ENCODE measurements around the gene CCNY.

The CCNY gene

DNA sequence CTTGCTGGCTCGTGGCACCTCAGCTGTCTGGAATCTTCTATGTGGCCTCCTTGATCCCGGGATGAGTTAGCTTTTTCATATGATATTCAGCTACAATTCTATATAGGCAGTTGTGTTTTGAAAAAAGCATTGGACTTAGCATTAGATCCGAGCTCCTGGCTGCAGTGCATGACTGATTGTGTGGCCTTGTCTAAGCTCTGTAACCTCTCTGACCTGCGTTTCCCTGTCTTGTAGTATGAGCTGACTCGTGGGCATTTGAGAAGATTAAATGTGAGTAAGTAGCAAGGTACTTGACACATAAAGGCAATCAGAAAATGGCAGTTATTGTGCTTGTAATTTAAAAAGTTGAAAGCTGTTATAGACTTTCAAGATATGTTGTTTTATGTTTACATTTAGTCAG lies 85.9 kb downstream of the CCNY start:
- no peak overlapping the region for H3K4me3 ChIP-seq (ENCODE audit: low read depth, low read length)
- TF ChIP-seq, protein P1, sequence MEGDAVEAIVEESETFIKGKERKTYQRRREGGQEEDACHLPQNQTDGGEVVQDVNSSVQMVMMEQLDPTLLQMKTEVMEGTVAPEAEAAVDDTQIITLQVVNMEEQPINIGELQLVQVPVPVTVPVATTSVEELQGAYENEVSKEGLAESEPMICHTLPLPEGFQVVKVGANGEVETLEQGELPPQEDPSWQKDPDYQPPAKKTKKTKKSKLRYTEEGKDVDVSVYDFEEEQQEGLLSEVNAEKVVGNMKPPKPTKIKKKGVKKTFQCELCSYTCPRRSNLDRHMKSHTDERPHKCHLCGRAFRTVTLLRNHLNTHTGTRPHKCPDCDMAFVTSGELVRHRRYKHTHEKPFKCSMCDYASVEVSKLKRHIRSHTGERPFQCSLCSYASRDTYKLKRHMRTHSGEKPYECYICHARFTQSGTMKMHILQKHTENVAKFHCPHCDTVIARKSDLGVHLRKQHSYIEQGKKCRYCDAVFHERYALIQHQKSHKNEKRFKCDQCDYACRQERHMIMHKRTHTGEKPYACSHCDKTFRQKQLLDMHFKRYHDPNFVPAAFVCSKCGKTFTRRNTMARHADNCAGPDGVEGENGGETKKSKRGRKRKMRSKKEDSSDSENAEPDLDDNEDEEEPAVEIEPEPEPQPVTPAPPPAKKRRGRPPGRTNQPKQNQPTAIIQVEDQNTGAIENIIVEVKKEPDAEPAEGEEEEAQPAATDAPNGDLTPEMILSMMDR (IDR thresholded peaks at IDR 0.05; ENCODE audit: low read depth, low read length, missing control alignments): no peak
- DNase-seq (ENCODE audit: low read depth): no peak

DNA sequence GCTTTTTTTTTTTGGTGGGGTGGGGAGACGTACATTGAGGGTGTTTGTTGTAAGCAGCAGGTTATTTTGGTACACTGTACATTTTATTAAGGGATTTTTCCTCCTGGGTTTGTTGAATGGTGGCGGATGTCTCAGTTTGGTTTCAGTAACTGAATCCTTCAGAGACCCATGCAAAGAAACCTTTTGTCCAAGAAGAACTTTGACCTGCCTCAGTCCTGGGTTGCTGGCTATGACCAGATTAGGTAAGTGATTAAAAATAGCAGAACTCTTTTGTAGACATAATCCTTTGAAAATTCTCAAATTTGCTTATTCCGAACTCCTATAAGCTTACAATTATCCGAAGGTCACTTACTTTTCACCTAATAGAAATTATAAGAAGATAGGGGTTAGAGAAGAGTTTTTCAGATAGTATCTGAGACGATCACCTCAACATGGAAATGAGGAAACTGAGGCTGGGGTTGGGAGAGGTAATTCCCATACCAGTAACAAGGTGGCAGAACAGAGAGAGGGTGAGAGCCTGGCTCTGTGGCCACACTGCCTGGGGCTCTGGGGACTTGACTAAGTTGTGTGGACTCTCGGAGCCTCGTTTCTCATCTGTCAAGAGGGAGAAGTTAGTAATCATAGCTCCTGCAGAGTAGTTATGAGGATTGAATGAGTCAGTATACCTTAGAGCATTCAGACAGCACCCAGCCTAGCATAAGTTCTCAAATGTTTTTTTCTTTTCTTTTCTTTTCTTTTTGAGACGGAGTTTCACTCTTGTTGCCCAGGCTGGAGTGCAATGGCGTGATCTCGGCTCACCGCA lies 87.4 kb downstream of the CCNY start:
- TF ChIP-seq, protein P1 (IDR thresholded peaks at IDR 0.05; ENCODE audit: low read depth, low read length, missing control alignments): no peak
- no peak overlapping the region for H3K4me3 ChIP-seq (ENCODE audit: low read depth, low read length)
- no peak for DNase-seq (ENCODE audit: low read depth)

DNA sequence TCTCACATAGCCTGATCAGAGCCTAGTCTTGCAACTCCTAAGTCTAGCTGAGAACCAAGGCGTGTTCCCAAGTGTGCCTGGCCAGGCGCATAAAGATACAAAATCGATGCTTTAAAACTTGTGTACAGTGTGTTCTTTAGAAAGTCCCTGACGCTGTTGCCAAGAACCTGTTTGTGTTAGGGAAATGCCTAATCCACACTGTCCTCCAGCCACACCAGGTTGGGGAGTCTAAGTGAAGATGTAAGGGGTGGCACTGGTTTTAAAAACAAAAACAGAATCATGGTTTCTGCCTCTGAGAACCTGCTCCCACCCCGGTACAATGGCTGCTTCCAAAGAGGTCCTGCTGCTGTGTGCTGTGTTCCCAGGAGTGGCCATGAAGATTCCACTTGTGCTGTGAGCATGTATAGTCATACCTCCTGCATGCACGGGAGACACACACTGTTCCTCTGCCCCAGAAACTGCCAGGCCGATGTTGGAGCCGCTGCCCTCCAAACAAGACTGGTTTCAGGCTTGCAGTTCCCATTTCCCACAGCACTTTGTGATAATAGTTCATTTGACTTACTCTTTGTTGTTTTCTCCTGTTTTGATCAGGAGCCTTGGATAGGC lies 88.5 kb downstream of the CCNY start:
- DNase-seq (ENCODE audit: low read depth): no peak
- H3K4me3 ChIP-seq (ENCODE audit: low read depth, low read length): no peak overlapping the region
- TF ChIP-seq, protein P1 (IDR thresholded peaks at IDR 0.05; ENCODE audit: low read depth, low read length, missing control alignments): no peak

DNA sequence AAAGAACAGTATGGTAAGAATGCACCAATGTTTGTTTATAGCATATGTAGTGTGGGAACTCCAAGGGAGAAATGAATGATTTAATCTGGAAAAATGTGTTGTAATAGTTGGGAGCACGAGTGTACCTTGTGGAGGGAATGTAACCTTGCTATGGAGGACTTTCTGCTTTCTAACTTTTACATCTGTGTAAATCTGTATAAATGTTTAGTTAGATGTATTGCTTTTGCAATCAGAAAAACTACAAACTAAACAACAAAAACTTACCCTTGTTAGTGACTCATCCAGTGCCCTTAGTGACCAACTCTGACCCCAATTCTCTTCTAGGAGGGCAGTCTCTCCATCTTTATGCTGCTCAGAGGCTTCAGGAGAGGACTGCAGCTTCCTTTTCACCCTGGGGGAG lies 89.3 kb downstream of the CCNY start:
- no peak for DNase-seq (ENCODE audit: low read depth)
- no peak overlapping the region for H3K4me3 ChIP-seq (ENCODE audit: low read depth, low read length)
- TF ChIP-seq, protein P1 (IDR thresholded peaks at IDR 0.05; ENCODE audit: low read depth, low read length, missing control alignments): no peak

DNA sequence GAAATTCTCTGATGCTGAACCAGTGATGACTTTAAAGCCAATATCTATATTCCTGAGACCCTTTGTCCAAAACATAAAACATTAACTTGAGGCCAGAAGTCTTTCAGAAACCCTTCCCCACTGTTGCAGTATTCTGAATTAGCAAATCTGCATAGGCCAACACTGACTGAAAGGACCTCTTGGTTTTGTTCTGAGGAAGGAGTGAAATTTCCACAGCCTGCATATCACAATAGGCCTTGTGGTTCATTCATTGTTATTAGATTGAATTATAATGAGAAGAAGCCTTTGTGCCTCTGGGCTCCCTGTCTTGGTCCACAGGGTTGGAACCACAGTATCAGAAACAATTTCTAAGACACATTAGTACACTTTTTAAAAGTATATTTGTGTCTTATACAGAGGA lies 90.3 kb downstream of the CCNY start:
- TF ChIP-seq, protein P1 (IDR thresholded peaks at IDR 0.05; ENCODE audit: low read depth, low read length, missing control alignments): no peak
- H3K4me3 ChIP-seq (ENCODE audit: low read depth, low read length): no peak overlapping the region
- DNase-seq (ENCODE audit: low read depth): no peak

DNA sequence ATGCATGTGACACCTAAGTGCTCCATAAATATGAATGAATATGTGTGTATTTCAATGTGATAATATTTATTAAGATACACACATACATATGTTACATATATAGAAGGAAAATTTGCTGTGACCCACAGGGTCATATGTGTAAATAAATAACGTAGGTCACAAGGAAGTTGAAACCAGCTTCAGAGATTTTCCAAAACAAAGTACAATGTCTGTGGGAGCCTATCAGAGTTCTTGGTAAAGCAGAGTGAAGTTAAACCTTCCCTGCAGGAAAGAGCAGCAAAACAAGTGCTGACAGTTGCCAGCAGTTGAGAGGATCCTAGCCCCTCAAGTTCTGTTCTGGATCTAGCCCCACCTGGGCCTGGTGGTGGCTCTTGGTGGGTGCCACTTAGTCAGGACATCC lies 91.2 kb downstream of the CCNY start:
- TF ChIP-seq, protein P1 (IDR thresholded peaks at IDR 0.05; ENCODE audit: low read depth, low read length, missing control alignments): no peak
- DNase-seq (ENCODE audit: low read depth): no peak
- no peak overlapping the region for H3K4me3 ChIP-seq (ENCODE audit: low read depth, low read length)

All from GM12864 (cell line).